HG02943 (cell line): ENCODE data around the gene CNTN1.

Experiments used
- ATAC-seq: cut with Tn5 transposase; IDR thresholded peaks from one replicate; pipeline ENCODE4 v1.9.1; 2021; ENCODE audit warnings: mild to moderate bottlenecking, low read depth, moderate library complexity; ENCODE audit not compliant: unreplicated experiment

The CNTN1 gene

GRCh38 chr12:40691913-40692764 lies at the start of gene CNTN1:
Gene CNTN1, plus strand, starts transcription at chr12:40692439.
- no peak for ATAC-seq

GRCh38 chr12:40643506-40643905 lies 48.7 kb upstream of the CNTN1 start:
- no peak for ATAC-seq

DNA sequence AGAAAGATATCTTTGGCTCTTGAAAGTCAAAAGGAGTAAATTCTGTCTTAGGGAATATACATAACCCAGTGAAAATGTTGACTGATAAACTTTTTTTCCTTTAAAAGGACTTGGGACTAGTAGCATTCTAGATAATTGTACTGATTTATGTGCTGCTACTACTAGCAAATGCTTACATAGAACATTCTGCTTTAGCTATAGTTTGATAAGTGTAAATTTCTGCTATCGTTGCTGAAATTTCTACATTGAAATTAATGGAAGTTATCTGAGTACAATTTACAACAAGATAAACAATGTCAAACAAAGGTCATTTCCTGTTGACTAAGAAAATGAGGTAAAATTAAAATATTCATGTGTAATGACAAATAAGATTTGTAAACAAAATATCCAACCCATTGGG lies 48.3 kb upstream of the CNTN1 start:
- no peak for ATAC-seq

GRCh38 chr12:40644708-40645107 lies 47.5 kb upstream of the CNTN1 start:
- ATAC-seq, result no peak

- no peak for ATAC-seq
These were observed 46.9 kb upstream of the CNTN1 start for GRCh38 chr12:40645361-40645760.

DNA sequence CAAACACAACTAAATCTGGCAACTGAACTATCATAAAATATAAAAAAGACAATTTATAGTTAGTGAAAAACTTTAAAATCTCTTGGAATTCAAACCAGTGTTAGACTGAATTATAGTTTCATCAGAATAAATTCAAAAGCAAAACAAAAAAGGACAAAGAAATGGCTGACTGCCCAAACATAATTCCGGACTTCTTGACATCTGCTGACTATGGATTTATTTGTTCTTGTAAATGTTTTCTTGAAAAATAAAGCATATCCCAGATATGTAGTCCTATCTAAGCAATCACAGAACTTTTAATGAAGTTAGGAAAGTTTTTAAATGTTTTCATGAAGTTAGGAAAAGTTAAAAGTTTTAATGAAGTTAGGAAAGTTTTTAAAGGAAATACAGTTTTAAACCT lies 45.8 kb upstream of the CNTN1 start:
- ATAC-seq, result no peak

DNA sequence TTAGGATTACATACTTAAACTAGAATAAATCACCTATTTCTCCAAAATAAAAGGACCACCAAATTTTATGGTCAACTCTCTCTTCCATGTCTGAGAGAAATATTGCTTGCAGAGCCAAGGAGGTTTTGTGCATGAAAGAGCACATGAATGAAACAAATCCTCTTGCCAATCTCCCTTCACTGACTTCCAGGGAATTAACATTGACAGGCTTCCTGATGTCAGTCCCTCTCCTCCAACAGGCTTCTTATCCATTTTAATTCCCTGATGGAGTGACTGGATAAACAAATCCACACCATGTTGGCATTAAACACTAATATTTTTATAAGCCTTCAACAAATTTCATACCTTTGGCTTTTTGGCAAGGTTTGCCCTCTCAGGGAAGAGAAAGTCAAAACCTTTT lies 45.3 kb upstream of the CNTN1 start:
- ATAC-seq, result no peak

- ATAC-seq, result no peak
These were observed 44.6 kb upstream of the CNTN1 start for GRCh38 chr12:40647651-40648050.

DNA sequence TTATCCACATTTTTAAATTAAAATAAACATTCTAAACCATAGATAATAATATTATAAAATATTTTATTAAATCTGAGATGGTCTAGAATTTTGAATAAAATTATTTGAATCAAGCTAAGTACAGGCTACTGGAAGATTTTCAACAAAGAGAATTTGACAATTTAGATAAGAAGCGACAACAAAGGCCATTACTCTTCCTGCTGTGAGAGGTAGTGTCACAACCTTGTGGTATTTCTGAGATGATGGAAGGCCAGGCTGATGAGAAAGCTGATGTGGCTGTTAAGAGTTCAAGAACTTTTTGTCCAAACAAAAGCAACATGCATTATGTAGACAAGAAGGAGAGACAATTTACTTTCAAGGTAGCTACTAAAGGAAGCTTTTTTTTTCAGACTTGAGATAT lies 43.7 kb upstream of the CNTN1 start:
- no peak for ATAC-seq

GRCh38 chr12:40650038-40650704 lies 42.1 kb upstream of the CNTN1 start:
- no peak for ATAC-seq

DNA sequence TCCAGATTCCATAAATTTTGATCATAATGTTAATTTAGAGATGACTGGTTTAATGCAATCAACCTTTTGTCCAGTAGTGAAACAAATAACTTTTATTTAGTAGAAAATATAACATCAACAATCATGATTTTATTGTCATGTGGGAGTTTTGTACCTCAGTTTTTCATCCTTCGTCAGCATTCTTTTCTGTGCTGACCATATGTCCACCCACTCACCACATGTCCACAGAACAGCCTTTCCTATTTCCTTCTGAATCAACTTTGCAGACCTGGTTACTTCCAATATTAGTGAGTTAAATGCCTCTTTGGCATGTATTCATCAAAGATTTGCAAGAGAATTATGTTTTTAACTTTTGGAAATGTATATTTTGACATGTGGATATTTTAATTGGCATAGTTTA lies 36.8 kb upstream of the CNTN1 start:
- no peak for ATAC-seq

GRCh38 chr12:40662366-40662765 lies 29.9 kb upstream of the CNTN1 start:
- no peak for ATAC-seq

GRCh38 chr12:40663781-40664180 lies 28.5 kb upstream of the CNTN1 start:
- ATAC-seq, result no peak

GRCh38 chr12:40668099-40668529 lies 24.1 kb upstream of the CNTN1 start:
- ATAC-seq, result no peak

DNA sequence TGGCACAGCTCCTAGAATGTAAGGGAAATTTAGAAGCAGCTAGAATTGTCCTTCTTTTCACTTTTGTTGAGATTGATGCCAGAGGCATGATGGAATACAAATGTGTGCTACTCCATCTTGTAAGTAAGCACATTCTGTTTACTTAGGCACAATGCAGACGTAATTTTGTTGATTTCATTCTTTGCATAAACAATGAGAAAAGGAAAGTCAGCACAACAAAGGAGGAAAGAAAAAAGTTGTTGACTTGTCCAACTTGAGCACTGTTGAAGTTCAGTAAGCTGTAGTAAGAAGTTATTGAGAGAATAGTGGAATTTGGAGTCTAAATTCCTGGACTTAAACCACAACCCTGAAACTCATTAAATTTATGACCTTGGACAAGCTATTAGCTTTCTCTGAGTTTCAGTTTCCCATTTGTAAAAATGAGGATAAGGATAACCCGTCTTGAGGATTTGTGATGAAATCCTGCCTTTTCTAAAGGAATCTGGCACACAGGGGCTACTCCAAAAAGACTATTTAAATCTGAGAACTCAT lies 19.4 kb upstream of the CNTN1 start:
- ATAC-seq, result no peak

DNA sequence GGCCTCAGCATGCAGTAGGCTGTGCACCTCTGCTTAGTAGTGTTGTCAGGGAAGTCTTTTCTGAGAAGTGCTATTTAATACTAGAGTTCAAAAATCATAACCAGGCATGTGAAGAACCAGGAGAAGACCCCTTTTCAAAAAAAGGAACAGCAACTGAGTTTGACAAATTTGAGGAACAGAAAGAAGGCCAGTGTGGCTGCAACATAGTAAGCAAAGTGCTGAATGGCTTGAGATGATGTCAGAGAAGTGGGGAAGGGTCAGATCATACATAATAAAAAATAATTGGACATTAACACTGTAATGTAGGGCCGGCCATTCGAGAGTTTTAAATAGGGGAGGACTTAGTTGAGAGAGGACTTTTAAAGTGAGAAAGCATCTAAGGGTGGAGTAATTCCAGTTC lies 11.1 kb upstream of the CNTN1 start:
- no peak for ATAC-seq

DNA sequence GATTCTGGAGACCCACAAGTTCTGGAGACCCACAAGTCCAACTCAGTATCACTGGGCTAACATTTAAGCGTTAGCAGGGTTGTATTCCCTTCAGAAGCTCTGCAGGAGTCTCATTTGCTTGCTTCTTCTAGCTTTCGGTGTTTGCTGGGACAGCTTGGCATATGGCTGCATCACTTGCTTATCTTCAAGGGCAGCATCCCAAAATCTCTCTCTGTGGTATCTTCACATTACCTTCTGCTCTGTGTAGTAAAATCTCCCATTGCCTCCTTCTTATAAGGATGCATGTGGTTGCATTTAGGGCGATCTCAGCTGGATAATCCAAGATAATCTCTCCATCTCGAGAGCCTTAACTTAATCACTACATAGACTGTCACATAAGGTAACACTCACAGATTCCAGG lies 7.3 kb upstream of the CNTN1 start:
- ATAC-seq, result no peak

- ATAC-seq, result no peak
These were observed 4.0 kb upstream of the CNTN1 start for GRCh38 chr12:40688085-40688725.

- no peak for ATAC-seq
These were observed 2.7 kb upstream of the CNTN1 start for GRCh38 chr12:40689576-40689975.

DNA sequence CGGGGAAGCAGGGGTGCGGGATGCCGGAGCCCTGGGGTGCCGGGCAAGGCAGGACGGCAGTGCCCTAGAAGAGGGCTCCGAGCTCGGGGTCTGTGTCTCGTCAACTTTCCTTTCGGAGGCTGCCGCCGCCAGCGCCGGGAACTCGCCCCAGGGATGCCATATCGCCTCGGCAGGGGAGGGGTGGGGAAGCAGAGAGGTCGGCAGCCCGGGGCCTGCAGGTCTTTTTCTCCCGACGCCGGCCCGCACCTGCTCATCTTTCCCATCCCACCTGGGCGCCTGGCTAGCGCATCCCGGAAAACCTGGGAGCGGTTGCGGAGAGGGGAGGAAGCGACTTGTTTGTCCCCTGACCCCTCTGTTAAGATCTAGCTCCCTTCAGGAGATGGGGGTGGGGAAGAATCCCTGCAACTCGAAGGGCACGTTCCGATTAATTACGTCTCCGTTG lies 547 bp downstream of the CNTN1 start:
- no peak for ATAC-seq

DNA sequence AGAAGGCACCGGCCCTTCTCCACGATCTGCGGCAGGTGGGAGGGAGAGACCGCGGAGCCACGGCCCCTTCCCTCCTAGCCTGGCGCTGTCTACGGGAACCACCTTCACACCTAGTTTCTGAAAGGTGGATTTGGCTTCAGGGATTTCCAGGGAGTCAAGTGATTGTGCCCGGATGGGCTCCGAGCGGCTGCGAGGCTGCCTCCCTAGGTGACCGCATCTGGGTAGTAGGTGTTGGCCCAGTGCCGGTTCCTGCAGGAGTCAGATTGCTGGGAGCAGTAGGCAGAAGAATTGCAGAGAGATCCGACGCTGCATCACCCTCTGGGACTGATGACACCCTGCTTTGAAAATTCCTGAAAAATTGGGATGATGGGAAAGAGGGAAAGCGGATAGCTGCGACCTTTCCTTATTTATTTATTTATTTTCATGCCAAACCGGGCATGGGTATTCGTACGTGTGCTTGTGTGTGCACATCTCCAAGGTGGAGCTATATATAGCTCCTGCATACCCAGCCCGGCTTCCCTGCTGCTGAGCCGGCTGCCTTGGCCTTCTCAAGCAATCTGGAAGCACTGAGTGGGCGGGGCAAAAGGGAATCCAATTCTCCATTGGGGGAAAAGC lies 1.1 kb downstream of the CNTN1 start:
- no peak for ATAC-seq
